Adrenal gland (tissue), 12 donors: ENCODE measurements around the gene YTHDC2. TPM values are rescaled to one million over a fixed set of nuclear protein-coding genes. Genes with fewer than 3 reads are reported as not detected.

Experiments used
- DNase-seq, 7 donors: peaks; one replicate each; pipeline ENCODE4 v3.0.0-alpha.2; 2019 to 2020
- H3K27ac ChIP-seq, 5 donors: fragments of 200-600 bp; sonication (generic) in 4 of 5; 1 replicate in 3 of 5; 2 replicates in 2 of 5; pipeline versions ENCODE4 v1.5.1 to v1.8.0; 2016 to 2020; ENCODE audit warnings: mild to moderate bottlenecking in 1 of 5
- H3K27me3 ChIP-seq: fragments of 200-600 bp; 2 replicates; pipeline ENCODE4 v1.8.0; 2021
- H3K36me3 ChIP-seq, 2 donors: fragments of 200-600 bp; replicated peaks in 1 of 2; 1 replicate in 1 of 2; 2 replicates in 1 of 2; pipeline versions ENCODE4 v1.5.1 to v1.8.0; 2018 to 2022
- H3K4me1 ChIP-seq, 2 donors: fragments of 200-600 bp; replicated peaks in 1 of 2; 1 replicate in 1 of 2; 2 replicates in 1 of 2; pipeline versions ENCODE4 v1.5.1 to v1.8.0; 2018 to 2021
- H3K4me3 ChIP-seq, 4 donors: fragments of 200-600 bp; sonication (generic) in 3 of 4; one replicate each; pipeline ENCODE4 v1.5.1; 2016 to 2018
- H3K9me3 ChIP-seq, 3 donors: fragments of 200-600 bp; sonication (generic) in 1 of 3; replicated peaks in 1 of 3; 1 replicate in 2 of 3; 2 replicates in 1 of 3; pipeline versions ENCODE4 v1.5.1 to v1.8.0; 2016 to 2021
- CTCF ChIP-seq, 6 experiments: fragments of 450-650 bp in 4 of 6; fragments of 200-600 bp in 2 of 6; sonication (generic) in 1 of 6; IDR thresholded peaks; 1 replicate in 5 of 6; 2 replicates in 1 of 6; pipeline versions ENCODE4 v1.5.1 to v1.8.0; 2016 to 2021; ENCODE audit warnings: antibody characterized with exemption in 6 of 6, mild to moderate bottlenecking in 2 of 6, moderate library complexity in 1 of 6
- POLR2A ChIP-seq, 2 donors: fragments of 450-650 bp; IDR thresholded peaks; one replicate each; pipeline ENCODE4 v1.6.1; 2017; ENCODE audit warnings: antibody characterized with exemption in 2 of 2, mild to moderate bottlenecking in 2 of 2, moderate library complexity in 1 of 2
- WGBS, 4 donors: extraction: QIAGEN DNeasy Blood & Tissue Kit in 2 of 4; methylation state at CpG; one replicate each; pipeline versions ENCODE4 v1.1.5 to v1.1.7; 2013 to 2017; 5-methylcytosine and 5-hydroxymethylcytosine counted together
- intact Hi-C, 2 donors: fragments of 100-400 bp; cut with DNase I; formaldehyde crosslinking; loops; one replicate each; pipeline versions ENCODE4 v1.14.1 to v1.15.0; 2022 to 2023
- polyA plus RNA-seq, 3 donors: library from polyadenylated mRNA; stranded (reverse); fragments of 200-250 nt in 2 of 3; fragments of 350-450 nt in 1 of 3; fragmentation: Illumina TruSeq in 1 of 3; extraction: RNeasy Lipid Tissue Mini Kit (QIAGEN cat#74804) in 1 of 3; gene quantifications; one replicate each; pipeline ENCODE4 v1.2.3, GENCODE V29; 2013 to 2014
- total RNA-seq, 9 donors: library from RNA; depleted of rRNA in 4 of 9; stranded (reverse); fragments of >200 nt in 4 of 9; fragments of 120-200 nt in 1 of 9; fragmentation: NEBNext Ultra II Directional in 1 of 9; extraction: Animal tissue kit (Norgen Biotek cat#: 25700) in 1 of 9; gene quantifications; one replicate each; pipeline versions ENCODE4 v1.1.0 to v1.2.4, GENCODE V29; 2013 to 2023
- donor health status: healthy with polysubstance abuse.
- donor health status: Bipolar disorder and iron deficiency.
- donor health status: DM: yes; HTN: yes; CAD: no.
- donor health status: DM: no; HTN: no; CAD: no.
- donor health status: DM: no; HTN: no; CAD: no.
- donor health status: DM: yes; HTN: yes; CAD: no.

Gene YTHDC2
- total and polyA plus RNA-seq, 12 donors = 10.3 to 34.9 (median 23.6) TPM

DNA sequence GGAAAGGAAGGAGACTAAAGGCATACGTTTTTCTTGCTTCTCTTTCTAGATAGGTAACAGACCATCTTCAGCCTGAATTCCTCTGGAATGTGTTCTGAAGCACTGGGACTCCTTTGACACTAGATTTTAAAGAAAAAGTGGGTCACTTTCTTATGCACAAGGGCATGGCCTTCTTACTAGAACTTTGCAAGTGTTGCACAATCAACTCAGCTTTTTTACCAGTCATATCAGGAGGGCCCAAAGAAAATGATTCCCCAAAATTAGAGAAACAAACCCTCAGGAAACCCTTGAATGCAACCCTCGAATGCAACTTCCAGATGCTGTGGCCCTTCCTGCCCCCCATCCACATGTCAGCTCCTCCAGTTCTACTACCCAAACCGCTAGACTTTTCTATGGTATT is 93.9 kb downstream of the YTHDC2 start:
- no peak for DNase-seq
- Histone ChIP-seq H3K36me3 (no peaks in the 10 kb centered on the region), H3K4me3 (no peak overlapping the region), H3K4me1 (peaks cover 4 to 6% of the 10 kb centered on the region in 2 donors), H3K27ac (no peak overlapping the region), H3K9me3 (no peaks in the 10 kb centered on the region), H3K27me3 (no peaks in the 10 kb centered on the region)
- 51 to 69% (median 62%) methylated on average over 3 of the region's 3 CpGs for WGBS, 4 donors
- TF ChIP-seq POLR2A (IDR thresholded peaks at IDR 0.05) (no peak), CTCF (IDR thresholded peaks at IDR 0.05) (no peak)
- intact Hi-C loops = loop anchor here in 1 of 2 donors (5.0 kb wide), 1 partner anchor 610 kb away; no protein-coding TSS in a partner anchor

GRCh38 chr5:113608113-113608596 is 94.7 kb downstream of the YTHDC2 start:
- TF ChIP-seq POLR2A (IDR thresholded peaks at IDR 0.05) (no peak), CTCF (IDR thresholded peaks at IDR 0.05) (no peak)
- Histone ChIP-seq H3K4me3 (no peak overlapping the region), H3K9me3 (no peaks in the 10 kb centered on the region), H3K27me3 (no peaks in the 10 kb centered on the region), H3K36me3 (no peaks in the 10 kb centered on the region), H3K4me1 (peaks cover 4 to 6% of the 10 kb centered on the region in 2 donors), H3K27ac (no peak overlapping the region)
- 49 to 73% (median 52%) methylated on average over 3 of the region's 3 CpGs for whole genome bisulfite sequencing, 4 donors
- DNase-seq = no peak
- intact Hi-C loops = loop anchor here in 1 of 2 donors (5.0 kb wide), 1 partner anchor 611 kb away; no protein-coding TSS in a partner anchor

DNA sequence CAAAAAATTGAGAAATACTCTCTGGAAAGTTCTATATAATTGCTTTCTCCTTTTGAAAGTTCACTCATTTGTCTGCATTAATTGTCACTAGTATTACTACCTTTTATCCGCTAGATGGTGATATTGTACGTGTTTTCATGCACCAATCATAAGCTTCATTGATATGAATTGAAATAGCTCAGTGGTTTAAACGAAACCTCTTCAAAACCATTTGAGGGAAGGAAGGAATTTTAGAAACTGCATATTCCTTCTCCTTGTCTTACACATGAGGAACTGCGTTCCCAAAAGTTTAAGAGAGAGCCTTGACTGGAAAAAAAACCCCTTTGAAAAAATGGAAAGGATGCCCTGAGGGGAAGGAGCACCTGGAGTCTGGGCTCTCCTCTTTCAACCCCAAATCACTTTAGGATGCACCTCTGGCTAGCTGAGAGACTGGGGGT is 98.6 kb downstream of the YTHDC2 start:
- intact Hi-C loops = no loop called here
- 1 to 4% (median 2%) methylated on average over 4 of the region's 4 CpGs for WGBS, 4 donors

GRCh38 chr5:113614191-113614590 is 100.7 kb downstream of the YTHDC2 start:
- H3K27ac ChIP-seq = no peak overlapping the region
- no peak overlapping the region for H3K4me3 ChIP-seq
- no peaks in the 10 kb centered on the region for H3K36me3 ChIP-seq
- TF ChIP-seq POLR2A (IDR thresholded peaks at IDR 0.05) (no peak), CTCF (IDR thresholded peaks at IDR 0.05) (no peak)
- intact Hi-C loops = no loop called here
- no peaks in the 10 kb centered on the region for H3K9me3 ChIP-seq
- no peaks in the 10 kb centered on the region for H3K4me1 ChIP-seq
- DNase-seq = no peak
- 48 to 76% (median 65%) methylated on average over 1 of the region's 1 CpG for WGBS, 4 donors
- no peaks in the 10 kb centered on the region for H3K27me3 ChIP-seq

More for the DNA sequence above, 98.6 kb downstream of the YTHDC2 start:
- Histone ChIP-seq H3K27me3 (no peaks in the 10 kb centered on the region), H3K9me3 (no peaks in the 10 kb centered on the region), H3K4me3 (no peak overlapping the region), H3K36me3 (no peaks in the 10 kb centered on the region), H3K4me1 (no peaks in the 10 kb centered on the region), H3K27ac (no peak overlapping the region)
- TF ChIP-seq POLR2A (IDR thresholded peaks at IDR 0.05) (no peak), CTCF (IDR thresholded peaks at IDR 0.05) (peak; percentile 46 to 74 (median 67))
- DNase-seq = no peak
